Measurements from ENCODE around the gene STARD13.

The STARD13 gene

GRCh38 chr13:33229446-33230177 is 55.9 kb downstream of the STARD13 start:
- peak; percentile 36 for DNase-seq (ENCODE audit: low read depth, low spot score)

DNA sequence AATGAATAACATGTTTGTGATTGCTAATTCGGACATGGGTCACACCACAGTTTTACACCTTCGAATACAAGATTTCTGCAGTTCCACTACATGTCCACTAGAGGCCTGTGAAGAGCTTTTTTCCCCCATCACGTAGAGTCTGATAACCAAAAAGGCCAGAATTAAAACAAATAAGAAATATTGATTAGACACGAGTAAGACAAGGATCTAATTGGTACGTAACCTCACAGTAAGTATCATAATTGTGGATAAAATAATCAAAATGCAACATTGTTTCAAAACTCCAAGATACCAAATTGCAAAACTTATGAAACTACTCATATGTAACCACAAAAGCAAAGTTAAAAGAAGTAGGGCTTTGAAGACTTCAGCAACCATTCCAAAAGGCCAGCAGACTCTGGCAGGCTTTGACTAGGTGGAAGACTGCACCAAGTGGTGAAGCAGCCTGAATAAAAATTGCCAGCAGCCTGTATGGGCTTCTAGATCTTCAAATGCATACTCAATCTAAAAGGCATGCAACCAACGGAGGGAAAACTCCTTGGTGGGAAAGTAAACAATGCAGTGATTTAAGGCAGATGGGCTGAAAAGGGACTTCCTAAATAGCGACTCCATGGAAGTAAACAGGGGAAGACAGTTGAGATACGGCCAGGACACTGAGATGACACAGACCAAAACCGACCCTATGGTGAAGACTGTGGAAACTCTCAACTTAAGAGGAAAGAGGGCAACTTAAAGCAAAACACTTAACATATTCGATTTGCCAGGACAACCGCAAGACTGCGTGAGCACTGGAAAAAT is 56.7 kb downstream of the STARD13 start:
- peak; percentile 30 for DNase-seq (ENCODE audit: low read depth, low spot score)

GRCh38 chr13:33227927-33228647 is 57.5 kb downstream of the STARD13 start:
- no peak for DNase-seq (ENCODE audit: low read depth, low spot score)

GRCh38 chr13:33224686-33225085 is 60.9 kb downstream of the STARD13 start:
- DNase-seq (ENCODE audit: low read depth, low spot score) = no peak

- DNase-seq (ENCODE audit: low read depth, low spot score) = no peak
These were observed 61.4 kb downstream of the STARD13 start for GRCh38 chr13:33224191-33224590.

- no peak for DNase-seq (ENCODE audit: low read depth, low spot score)
These were observed 65.6 kb downstream of the STARD13 start for GRCh38 chr13:33219926-33220325.

DNA sequence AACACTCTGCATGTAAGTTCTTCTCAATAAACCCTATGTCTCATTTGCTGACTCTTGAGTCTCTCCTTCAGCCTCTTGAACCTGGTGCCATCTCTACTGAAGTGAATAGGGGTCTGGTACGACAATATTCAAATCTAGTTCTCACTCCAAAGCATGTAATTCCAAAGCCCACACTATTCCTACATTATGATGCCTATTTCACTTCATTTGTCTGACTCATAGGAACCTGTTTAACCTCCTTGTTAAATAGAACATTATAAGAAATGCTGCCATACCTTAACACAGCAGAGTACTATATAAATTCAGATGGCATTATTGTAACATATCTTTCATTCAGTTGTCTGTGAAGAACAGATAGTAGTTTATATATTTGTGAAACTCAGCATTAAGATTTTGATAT is 67.1 kb downstream of the STARD13 start:
- DNase-seq (ENCODE audit: low read depth, low spot score) = no peak

GRCh38 chr13:33218020-33218419 is 67.5 kb downstream of the STARD13 start:
- DNase-seq (ENCODE audit: low read depth, low spot score) = peak; percentile 83

DNA sequence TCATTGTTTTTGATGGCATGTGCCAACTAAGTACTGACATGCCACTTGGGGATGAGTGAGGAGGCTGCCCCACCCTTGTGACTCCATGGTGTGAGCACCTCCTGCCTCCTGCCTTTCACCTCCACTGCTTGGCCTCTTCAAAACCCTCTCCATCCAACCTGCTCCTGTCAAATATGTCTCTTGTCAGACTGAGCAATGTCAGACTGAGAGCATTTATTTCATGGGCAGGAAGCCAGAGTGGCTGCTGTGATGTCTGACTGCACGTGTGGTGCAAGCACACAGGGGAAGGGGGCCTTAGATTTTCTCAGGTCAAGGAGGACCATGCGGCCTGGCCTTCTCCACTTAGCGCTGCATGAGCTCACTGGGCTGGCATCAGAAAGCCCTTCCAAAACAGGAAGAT is 68.3 kb downstream of the STARD13 start:
- no peak for DNase-seq (ENCODE audit: low read depth, low spot score)

DNA sequence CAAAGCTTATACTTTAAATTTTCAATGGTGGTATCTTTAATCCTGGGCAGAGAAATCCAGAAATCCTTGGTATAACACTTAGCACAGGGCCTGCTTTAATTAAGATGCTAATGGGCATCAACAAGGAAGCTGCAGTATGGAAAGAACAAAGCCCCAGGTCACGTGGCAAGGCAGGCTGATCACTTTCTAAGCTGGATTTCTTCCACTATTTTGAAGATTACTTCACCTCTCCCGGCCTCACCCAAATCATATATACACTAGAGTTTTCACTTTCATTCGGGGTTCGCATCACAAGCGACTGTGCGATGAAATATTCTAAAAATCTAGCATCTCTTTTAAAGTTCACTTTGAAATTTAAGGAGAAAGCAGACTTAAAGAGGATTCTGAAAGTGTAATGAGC is 71.8 kb downstream of the STARD13 start:
- no peak for DNase-seq (ENCODE audit: low read depth, low spot score)

GRCh38 chr13:33213024-33213768 is 72.4 kb downstream of the STARD13 start:
- peak; percentile 18 for DNase-seq (ENCODE audit: low read depth, low spot score)

- DNase-seq (ENCODE audit: low read depth, low spot score) = no peak
These were observed 73.2 kb downstream of the STARD13 start for GRCh38 chr13:33212396-33212795.

DNA sequence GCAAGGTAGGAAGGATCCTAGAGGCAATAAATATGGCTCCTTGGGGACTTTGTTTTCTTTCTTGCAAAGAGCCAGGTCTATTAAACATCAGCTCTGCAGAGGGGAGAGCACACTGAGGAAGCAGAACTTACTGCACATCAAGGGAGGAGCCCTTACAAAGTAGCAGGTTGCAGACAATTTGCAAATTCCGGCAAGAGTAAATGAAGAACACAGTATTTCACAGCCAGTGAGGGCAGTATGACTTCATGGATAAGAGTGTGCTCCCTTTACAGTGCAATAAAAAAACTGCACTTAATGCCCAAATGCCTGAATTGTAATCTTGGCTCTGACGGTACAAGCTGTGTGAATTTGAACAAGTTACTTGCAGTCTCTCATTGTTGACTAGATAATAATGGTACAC is 75.5 kb downstream of the STARD13 start:
- no peak for DNase-seq (ENCODE audit: low read depth, low spot score)

DNA sequence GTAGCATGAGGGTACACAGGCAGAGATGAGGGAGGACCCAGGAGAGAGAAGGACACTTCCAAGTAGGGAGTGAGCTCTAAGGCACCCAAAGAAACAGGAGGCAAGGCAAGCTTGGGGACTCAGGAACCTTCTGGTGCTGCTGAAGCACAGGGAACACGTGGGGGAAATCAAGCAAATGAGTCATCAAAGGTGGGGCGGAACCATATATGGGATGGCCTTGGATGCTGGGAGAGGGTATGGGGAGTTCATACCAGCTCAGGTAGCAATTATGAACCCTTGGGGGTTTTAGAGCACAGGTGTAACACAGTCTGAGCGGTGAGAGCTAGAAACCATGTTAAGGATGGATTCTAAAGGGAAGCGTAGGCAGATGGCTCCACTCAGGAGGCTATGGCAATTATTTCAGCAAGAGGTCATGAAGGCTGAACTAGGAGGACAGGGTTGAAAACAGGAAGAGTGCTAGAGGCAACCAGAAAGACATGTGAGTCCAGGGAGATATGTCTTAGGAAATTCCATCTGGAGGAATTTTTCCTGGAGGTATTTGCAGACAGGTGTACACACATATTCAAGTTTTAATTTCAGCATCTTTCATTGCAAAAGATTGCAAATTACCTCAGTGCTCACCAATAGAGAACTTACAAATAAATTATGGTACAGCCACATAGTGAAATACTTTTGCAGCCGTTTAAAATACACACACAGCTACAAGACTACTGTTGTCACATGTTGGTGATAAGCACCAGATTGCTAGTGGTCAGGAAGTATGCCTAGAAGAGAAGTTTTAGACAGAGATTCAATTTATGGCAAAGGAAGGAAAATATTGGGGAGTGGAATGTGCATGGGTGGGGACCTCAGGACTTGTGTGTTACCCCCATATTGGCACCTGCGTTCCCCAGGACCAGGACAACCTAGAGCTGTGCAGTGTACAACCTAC is 77.0 kb downstream of the STARD13 start:
- DNase-seq (ENCODE audit: low read depth, low spot score) = no peak

- DNase-seq (ENCODE audit: low read depth, low spot score) = no peak
These were observed 78.0 kb downstream of the STARD13 start for GRCh38 chr13:33207615-33207961.

DNA sequence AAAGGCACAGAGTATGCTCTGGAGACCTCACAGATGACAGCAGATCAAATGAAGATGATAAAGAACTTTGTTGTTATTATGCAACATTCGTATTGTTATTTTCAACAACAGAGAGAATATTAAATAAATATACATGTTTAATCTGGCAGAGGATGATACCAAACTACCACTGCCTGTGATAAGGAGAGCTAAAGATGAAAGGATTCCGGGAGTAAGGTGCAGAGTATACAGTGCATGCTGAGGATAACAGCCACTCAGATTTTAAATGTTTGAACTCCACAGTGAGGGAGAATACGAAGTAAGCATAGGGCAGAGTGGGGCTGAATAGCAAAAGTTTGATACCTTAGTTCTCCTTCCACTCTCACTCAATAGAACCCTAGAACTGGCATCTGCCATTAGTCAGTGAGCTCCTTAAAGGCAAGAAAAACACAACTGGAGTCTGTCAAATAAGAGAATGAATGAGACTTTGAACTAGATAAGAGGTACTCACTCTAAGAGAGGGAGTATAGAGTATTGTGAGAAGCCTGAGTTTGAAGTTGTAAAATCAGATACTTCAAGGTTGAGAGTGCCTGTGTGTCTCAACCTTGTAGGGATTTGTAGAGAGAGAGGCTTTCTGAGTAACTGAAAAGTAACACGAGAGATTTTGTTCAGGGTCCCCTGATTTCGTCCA is 78.5 kb downstream of the STARD13 start:
- no peak for DNase-seq (ENCODE audit: low read depth, low spot score)

- no peak for DNase-seq (ENCODE audit: low read depth, low spot score)
These were observed 79.1 kb downstream of the STARD13 start for GRCh38 chr13:33206425-33206824.

DNA sequence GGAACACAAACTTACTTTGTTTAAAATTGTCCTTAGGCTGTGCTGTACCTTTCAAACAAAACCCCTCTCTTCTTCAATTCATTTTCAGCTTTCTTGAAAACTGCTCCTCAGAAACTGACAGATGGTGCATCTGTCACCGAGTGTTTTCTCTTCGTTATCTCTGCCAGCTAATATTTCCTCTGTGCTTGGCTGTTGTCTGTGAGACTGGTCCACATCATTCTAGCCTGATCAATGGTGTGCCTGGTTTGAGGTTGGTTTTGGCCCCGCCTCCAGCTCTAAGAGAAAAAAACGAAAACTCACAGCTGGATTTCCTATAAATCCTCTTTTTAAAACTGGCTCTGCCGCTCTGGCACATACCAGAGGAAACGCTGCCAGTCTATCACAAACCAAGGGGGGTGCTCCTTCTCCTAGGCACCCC is 79.7 kb downstream of the STARD13 start:
- DNase-seq (ENCODE audit: low read depth, low spot score) = no peak

- no peak for DNase-seq (ENCODE audit: low read depth, low spot score)
These were observed 80.3 kb downstream of the STARD13 start for GRCh38 chr13:33205224-33205623.
